SU-DHL-6 (cell line): ENCODE results near the gene LAMB2.

Source experiments
- H2AFZ ChIP-seq: fragments of 200-600 bp; sonication (generic); 2 replicates; pipeline ENCODE4 v1.6.1; 2014; ENCODE audit warnings: low read depth, mild to moderate bottlenecking, moderate library complexity, mixed read lengths, antibody characterized with exemption, low read length; ENCODE audit not compliant: severe bottlenecking
- H3F3A ChIP-seq: fragments of 200-600 bp; shearing (Covaris generic); 2 replicates; pipeline ENCODE4 v1.6.0; 2016; ENCODE audit warnings: antibody characterized with exemption, mild to moderate bottlenecking; ENCODE audit not compliant: insufficient read depth
- H3K27ac ChIP-seq: fragments of 200-600 bp; sonication (generic); 2 replicates; pipeline ENCODE4 v1.5.1; 2016; ENCODE audit warnings: low read depth, mild to moderate bottlenecking, low read length, moderate library complexity, mixed read lengths
- H3K27me3 ChIP-seq: fragments of 200-600 bp; sonication (generic), shearing (Covaris generic); 2 replicates; pipeline ENCODE4 v1.6.0; 2014; ENCODE audit warnings: mild to moderate bottlenecking, low read length
- H3K36me3 ChIP-seq: fragments of 200-600 bp; sonication (generic); 2 replicates; pipeline ENCODE4 v1.6.1; 2014; ENCODE audit warnings: mild to moderate bottlenecking, low read length, mixed read lengths
- H3K4me2 ChIP-seq: fragments of 300-600, 200-600 bp; shearing (Covaris generic), sonication (generic); 2 replicates; pipeline ENCODE4 v1.6.0; 2014; ENCODE audit warnings: low read length, low read depth, mild to moderate bottlenecking; ENCODE audit not compliant: poor library complexity, severe bottlenecking
- H3K4me3 ChIP-seq: fragments of 200-600 bp; sonication (generic); 2 replicates; pipeline ENCODE4 v1.5.1; 2014; ENCODE audit warnings: antibody characterized with exemption, low read length, mild to moderate bottlenecking, mixed read lengths; ENCODE audit not compliant: insufficient read depth, poor library complexity, severe bottlenecking
- H3K79me2 ChIP-seq: fragments of 200-600 bp; sonication (generic); 2 replicates; pipeline ENCODE4 v1.6.1; 2014; ENCODE audit warnings: mild to moderate bottlenecking, low read length, moderate library complexity; ENCODE audit not compliant: insufficient read depth
- H3K9ac ChIP-seq: fragments of 200-600 bp; sonication (generic); 2 replicates; pipeline ENCODE4 v1.7.0; 2014; ENCODE audit warnings: mild to moderate bottlenecking, low read length
- H3K9me2 ChIP-seq: fragments of 200-600 bp; sonication (generic); replicated peaks from 2 replicates; pipeline ENCODE4 v1.6.1; 2014; ENCODE audit warnings: low read length; ENCODE audit not compliant: insufficient read depth
- H3K9me3 ChIP-seq: fragments of 200-600 bp; sonication (generic); 2 replicates; pipeline ENCODE4 v1.6.1; 2014; ENCODE audit warnings: low read length, mixed read lengths; ENCODE audit not compliant: insufficient read depth
- H4K20me1 ChIP-seq: fragments of 200-600 bp; sonication (generic); 2 replicates; pipeline ENCODE4 v1.6.1; 2014; ENCODE audit warnings: low read depth, mild to moderate bottlenecking, antibody characterized with exemption, low read length, moderate library complexity, mixed read lengths
- CTCF ChIP-seq: fragments of 200-600 bp; sonication (generic); IDR thresholded peaks from one replicate; pipeline ENCODE4 v1.5.1; 2017; ENCODE audit warnings: antibody characterized with exemption, mild to moderate bottlenecking, low read length, moderate library complexity; ENCODE audit not compliant: insufficient read depth, poor library complexity, severe bottlenecking
- EZH2phosphoT487 ChIP-seq: fragments of 200-600 bp; sonication (generic), shearing (Covaris generic); conservative IDR thresholded peaks from 2 replicates; pipeline ENCODE4 v1.6.1; 2018; ENCODE audit warnings: mild to moderate bottlenecking, antibody characterized with exemption, low read length, moderate library complexity, mixed read lengths

The LAMB2 gene

GRCh38 chr3:49173792-49174170 is 40.9 kb upstream of the LAMB2 start:
- Histone ChIP-seq H3K4me3 (no peak overlapping the region), H3K4me2 (no peak overlapping the region), H3K27ac (no peak overlapping the region), H3K9me2 (no peaks in the 10 kb centered on the region), H3F3A (no peaks in the 10 kb centered on the region), H3K9ac (no peak overlapping the region), H3K27me3 (no peaks in the 10 kb centered on the region), H3K9me3 (no peaks in the 10 kb centered on the region), H4K20me1 (no peaks in the 10 kb centered on the region), H2AFZ (no peak overlapping the region), H3K79me2 (no peaks in the 10 kb centered on the region), H3K36me3 (no peaks in the 10 kb centered on the region)
- TF ChIP-seq CTCF, result no peak
- TF ChIP-seq EZH2phosphoT487, result no peak

- Histone ChIP-seq H3K79me2 (no peaks in the 10 kb centered on the region), H3K36me3 (no peaks in the 10 kb centered on the region), H4K20me1 (no peaks in the 10 kb centered on the region), H3K9me2 (no peaks in the 10 kb centered on the region), H3K27ac (no peak overlapping the region), H3K4me2 (no peak overlapping the region), H3K4me3 (no peak overlapping the region), H3F3A (no peaks in the 10 kb centered on the region), H3K9me3 (no peaks in the 10 kb centered on the region), H3K9ac (no peak overlapping the region), H2AFZ (no peak overlapping the region), H3K27me3 (no peaks in the 10 kb centered on the region)
- TF ChIP-seq EZH2phosphoT487 (no peak), CTCF (no peak)
Observed at GRCh38 chr3:49173116-49173791, 40.4 kb upstream of the LAMB2 start.

- Histone ChIP-seq H3K4me3 (no peak overlapping the region), H3K4me2 (no peak overlapping the region), H3F3A (no peaks in the 10 kb centered on the region), H3K27ac (no peak overlapping the region), H3K27me3 (no peaks in the 10 kb centered on the region), H3K79me2 (no peaks in the 10 kb centered on the region), H3K9me3 (no peaks in the 10 kb centered on the region), H4K20me1 (no peaks in the 10 kb centered on the region), H3K9me2 (no peaks in the 10 kb centered on the region), H2AFZ (no peak overlapping the region), H3K36me3 (no peaks in the 10 kb centered on the region), H3K9ac (no peak overlapping the region)
- TF ChIP-seq EZH2phosphoT487, result no peak
- TF ChIP-seq CTCF, result no peak
Observed at GRCh38 chr3:49172551-49173041, 39.7 kb upstream of the LAMB2 start.
